HFFc6 (cell line): ENCODE data around the gene HLA-DRA. TPM values are rescaled to one million over a fixed set of nuclear protein-coding genes. Genes with fewer than 3 reads are reported as not detected.
"Not testable (repeated sequence)": the region's sequence is repeated elsewhere in the genome, so short reads cannot be mapped to it uniquely, and the experiment has no call there.

Experiments
- DNase-seq: peaks from one replicate; pipeline ENCODE4 v3.0.0-alpha.2; 2018
- H3K27ac Mint-ChIP-seq: 2 replicates; pipeline ENCODE4 v1.8.0; 2020; ENCODE audit warnings: mild to moderate bottlenecking, mixed read lengths
- H3K27me3 Mint-ChIP-seq: 2 replicates; pipeline ENCODE4 v1.8.0; 2021; ENCODE audit warnings: mild to moderate bottlenecking, moderate library complexity, mixed read lengths; ENCODE audit not compliant: insufficient read depth
- H3K36me3 Mint-ChIP-seq: 2 replicates; pipeline ENCODE4 v1.8.0; 2021; ENCODE audit warnings: low read depth, mixed read lengths
- H3K4me1 Mint-ChIP-seq: 2 replicates; pipeline ENCODE4 v1.8.0; 2020; ENCODE audit warnings: low read depth, mixed read lengths
- H3K4me3 Mint-ChIP-seq: 2 replicates; pipeline ENCODE4 v1.8.0; 2020; ENCODE audit warnings: mild to moderate bottlenecking, moderate library complexity, mixed read lengths
- H3K9me3 Mint-ChIP-seq: 2 replicates; pipeline ENCODE4 v1.8.0; 2020; ENCODE audit warnings: mild to moderate bottlenecking, mixed read lengths
- total RNA-seq, 6 experiments: library from RNA; stranded (reverse); fragmentation: NEBNext Ultra II Directional; extraction: Animal tissue kit (Norgen Biotek cat#: 25700); gene quantifications; 2 replicates in 1 of 6; 3 replicates in 5 of 6; pipeline ENCODE4 v1.2.3, GENCODE V29; 2021
- TF ChIP-seq, protein P1 (sequence below): fragments of 200-600 bp; sonication (generic); IDR thresholded peaks from 2 replicates; pipeline ENCODE4 v1.5.0; 2021; ENCODE audit warnings: antibody characterized with exemption, mild to moderate bottlenecking

HLA-DRA gene
- total RNA-seq, 6 experiments from 2014 or later, result not detected

DNA sequence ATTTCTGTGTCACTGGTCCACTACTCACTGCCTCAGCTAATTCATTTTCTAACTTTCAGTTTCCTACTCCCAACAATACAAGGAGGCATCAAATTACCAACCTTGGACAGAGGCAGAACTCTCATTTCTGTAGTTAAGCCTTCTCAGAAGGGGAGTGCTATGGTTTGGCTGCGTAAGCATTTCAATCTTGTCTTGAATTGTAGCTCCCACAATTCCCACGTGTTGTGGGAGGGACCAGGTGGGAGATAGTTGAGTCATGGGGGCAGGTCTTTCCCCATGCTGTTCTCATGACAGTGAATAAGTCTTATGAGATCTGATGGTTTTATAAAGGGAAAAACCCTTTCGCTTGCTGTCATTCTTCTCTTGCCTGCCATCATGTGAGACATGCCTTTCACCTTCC, 22.9 kb downstream of the HLA-DRA start:
- no peaks in the 10 kb centered on the region for H3K9me3 Mint-ChIP-seq
- H3K27me3 Mint-ChIP-seq, result peaks cover 24% of the 10 kb centered on the region
- no peak overlapping the region for H3K27ac Mint-ChIP-seq
- H3K36me3 Mint-ChIP-seq, result no peaks in the 10 kb centered on the region
- H3K4me3 Mint-ChIP-seq, result no peak overlapping the region
- TF ChIP-seq, protein P1, sequence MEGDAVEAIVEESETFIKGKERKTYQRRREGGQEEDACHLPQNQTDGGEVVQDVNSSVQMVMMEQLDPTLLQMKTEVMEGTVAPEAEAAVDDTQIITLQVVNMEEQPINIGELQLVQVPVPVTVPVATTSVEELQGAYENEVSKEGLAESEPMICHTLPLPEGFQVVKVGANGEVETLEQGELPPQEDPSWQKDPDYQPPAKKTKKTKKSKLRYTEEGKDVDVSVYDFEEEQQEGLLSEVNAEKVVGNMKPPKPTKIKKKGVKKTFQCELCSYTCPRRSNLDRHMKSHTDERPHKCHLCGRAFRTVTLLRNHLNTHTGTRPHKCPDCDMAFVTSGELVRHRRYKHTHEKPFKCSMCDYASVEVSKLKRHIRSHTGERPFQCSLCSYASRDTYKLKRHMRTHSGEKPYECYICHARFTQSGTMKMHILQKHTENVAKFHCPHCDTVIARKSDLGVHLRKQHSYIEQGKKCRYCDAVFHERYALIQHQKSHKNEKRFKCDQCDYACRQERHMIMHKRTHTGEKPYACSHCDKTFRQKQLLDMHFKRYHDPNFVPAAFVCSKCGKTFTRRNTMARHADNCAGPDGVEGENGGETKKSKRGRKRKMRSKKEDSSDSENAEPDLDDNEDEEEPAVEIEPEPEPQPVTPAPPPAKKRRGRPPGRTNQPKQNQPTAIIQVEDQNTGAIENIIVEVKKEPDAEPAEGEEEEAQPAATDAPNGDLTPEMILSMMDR, result no peak
- H3K4me1 Mint-ChIP-seq, result no peaks in the 10 kb centered on the region
- DNase-seq, result no peak

DNA sequence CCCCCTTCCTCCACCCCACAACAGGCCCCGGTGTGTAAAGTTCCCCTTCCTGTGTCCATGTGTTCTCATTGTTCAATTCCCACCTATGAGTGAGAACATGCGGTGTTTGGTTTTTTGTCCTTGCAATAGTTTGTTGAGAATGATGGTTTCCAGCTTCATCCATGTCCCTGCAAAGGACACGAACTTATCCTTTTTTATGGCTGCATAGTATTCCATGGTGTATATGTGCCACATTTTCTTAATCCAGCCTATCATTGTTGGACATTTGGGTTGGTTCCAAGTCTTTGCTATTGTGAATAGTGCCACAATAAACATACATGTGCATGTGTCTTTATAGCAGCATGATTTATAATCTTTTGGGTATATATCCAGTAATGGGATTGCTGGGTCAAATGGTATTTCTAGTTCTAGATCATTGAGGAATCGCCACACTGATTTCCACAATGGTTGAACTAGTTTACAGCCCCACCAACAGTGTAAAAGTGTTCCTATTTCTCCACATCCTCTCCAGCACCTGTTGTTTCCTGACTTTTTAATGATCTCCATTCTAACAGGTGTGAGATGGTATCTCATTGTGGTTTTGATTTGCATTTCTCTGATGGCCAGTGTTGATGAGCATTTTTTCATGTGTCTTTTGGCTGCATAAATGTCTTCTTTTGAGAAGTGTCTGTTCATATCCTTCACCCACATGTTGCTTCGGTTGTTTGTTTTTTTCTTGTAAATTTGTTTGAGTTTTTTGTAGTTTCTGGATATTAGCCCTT, 28.2 kb downstream of the HLA-DRA start:
- H3K27ac Mint-ChIP-seq, H3K4me1 Mint-ChIP-seq, DNase-seq, H3K4me3 Mint-ChIP-seq, H3K36me3 Mint-ChIP-seq, H3K9me3 Mint-ChIP-seq, H3K27me3 Mint-ChIP-seq: not testable (repeated sequence)

DNA sequence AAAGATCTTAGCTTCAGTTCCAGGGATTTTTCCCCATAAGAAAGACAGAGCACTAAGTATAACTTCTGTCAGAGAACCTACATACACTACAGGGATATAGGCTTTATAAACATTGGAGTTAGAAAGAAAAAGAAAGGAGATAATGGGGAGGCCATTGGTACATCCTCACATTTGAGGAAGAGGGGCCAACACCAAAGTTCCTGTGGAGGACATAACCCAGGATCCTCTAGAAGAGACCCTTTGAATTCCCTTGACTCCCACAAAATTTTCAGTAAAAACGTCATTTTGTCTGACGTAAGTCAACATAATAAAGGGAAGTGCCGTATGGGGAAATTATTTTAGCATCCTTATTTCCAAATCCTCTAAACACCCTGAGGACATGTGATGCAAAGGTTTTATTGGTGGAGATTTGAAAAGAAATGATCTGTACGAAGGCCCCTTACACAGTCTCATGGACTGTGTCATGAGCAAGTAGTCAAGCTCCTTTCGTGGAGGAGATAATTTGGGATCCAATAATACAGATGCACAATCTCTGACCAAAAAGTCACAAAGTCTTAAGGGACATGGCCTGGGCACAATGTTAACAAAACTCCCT, 33.2 kb downstream of the HLA-DRA start:
- no peaks in the 10 kb centered on the region for H3K4me1 Mint-ChIP-seq
- no peak overlapping the region for H3K4me3 Mint-ChIP-seq
- H3K27ac Mint-ChIP-seq, result no peak overlapping the region
- H3K36me3 Mint-ChIP-seq, result no peaks in the 10 kb centered on the region
- DNase-seq, result no peak
- H3K9me3 Mint-ChIP-seq, result no peaks in the 10 kb centered on the region
- TF ChIP-seq, protein P1, result no peak
- peaks cover 12% of the 10 kb centered on the region for H3K27me3 Mint-ChIP-seq

DNA sequence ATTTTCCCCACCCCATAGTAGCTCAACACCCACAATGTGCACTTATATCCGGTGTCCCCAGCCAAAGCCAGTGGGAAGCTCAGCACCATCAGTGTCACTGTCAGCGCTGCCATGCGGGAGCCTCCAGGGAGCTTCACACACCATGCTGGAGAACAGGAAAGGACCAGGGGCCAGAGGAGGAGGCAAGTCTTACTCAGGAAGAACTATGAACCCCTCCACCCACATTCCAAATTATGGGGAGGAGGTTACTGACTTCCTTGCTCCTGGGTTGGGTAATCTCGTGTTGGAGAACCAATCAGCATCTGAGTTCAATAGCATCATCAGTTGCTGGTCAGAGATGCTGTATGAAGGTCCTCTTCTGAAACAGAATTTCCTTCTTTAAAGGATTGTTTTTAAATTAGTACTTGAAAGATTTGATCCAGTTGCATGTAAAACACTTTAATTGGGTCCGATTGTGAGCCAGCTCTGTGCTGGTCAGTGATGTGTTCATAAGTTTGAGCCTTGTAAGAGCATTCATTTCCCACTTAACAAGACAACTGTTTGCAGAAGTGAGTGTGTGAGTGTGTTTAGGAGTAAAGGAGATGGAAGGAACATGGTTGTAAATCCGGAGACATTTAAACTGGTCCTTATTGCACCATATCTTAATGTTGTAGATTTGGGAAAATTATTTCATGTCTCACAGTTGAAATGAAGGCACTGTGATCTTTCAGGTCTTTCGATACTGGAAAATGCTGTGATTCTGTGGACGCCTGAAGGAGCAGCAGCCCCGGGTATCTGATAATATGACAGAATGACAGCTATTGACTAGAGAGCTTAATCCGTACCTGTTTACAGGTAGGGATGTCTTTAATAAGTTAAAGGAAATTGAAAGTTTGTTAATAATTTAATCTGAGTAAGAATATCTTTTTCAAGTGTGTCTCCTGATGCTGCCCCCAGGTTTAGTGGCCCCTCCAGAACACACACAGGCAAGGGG, 34.0 kb downstream of the HLA-DRA start:
- DNase-seq, H3K36me3 Mint-ChIP-seq, H3K4me1 Mint-ChIP-seq, H3K9me3 Mint-ChIP-seq, H3K27ac Mint-ChIP-seq, H3K4me3 Mint-ChIP-seq: not testable (repeated sequence)
- peaks cover 12% of the 10 kb centered on the region for H3K27me3 Mint-ChIP-seq

DNA sequence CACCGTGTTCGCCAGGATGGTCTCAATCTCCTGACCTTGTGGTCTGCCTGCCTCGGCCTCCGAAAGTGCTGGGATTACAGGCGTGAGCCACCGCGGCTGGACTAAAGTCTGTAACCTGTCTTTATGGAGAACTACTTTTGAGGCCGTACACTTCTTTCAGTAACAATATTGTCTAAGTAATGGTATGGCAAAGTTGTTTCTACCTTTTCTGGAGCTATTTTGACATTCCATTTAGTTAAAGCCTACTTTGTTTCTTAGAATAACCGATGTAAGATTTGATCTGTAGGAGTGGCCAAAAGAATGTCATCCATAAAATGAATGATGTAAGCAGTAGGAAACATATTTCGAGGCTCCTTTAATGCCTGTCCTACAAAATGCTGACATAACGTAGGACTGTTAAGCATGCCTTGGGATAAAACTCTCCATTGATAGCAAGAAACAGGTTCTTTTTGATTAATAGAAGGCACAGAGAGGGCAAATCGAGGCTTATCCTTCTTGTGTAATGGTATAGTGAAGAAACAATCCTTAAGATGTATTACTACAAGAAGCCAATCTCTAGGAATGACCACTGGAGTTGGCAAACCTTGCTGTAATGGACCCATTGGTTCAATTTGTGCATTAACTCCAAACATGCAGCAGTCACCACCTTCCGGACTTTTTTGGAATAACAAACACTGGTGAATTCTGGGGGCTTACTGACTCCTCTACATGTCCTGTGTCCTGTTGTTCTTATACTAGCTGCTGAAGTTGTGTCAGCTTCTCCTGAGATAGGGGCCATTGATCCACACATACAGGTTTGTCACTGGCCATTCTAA, 35.9 kb downstream of the HLA-DRA start:
- Mint-ChIP-seq H3K27me3 (peaks cover 21% of the 10 kb centered on the region), H3K4me3 (no peak overlapping the region)

More for the DNA sequence above, 35.9 kb downstream of the HLA-DRA start:
- DNase-seq, result no peak
- Mint-ChIP-seq H3K27ac (no peak overlapping the region), H3K4me1 (no peaks in the 10 kb centered on the region), H3K9me3 (no peaks in the 10 kb centered on the region), H3K36me3 (no peaks in the 10 kb centered on the region)
- TF ChIP-seq, protein P1, result no peak
